Erythroblast (primary cell): Measurements from ENCODE around the gene NDUFA11.
"Not testable (repeated sequence)": the region's sequence is repeated elsewhere in the genome, so short reads cannot be mapped to it uniquely, and the experiment has no call there.

Source experiments
- DNase-seq, 2 experiments: peaks; one replicate each; lab custom pipeline; 2025; lab: John Stamatoyannopoulos, UW
- GATA1 ChIP-seq: IDR thresholded peaks from 2 replicates; pipeline ENCODE4 v1.6.1; 2011; ENCODE audit warnings: low read depth, mild to moderate bottlenecking, control low read depth, low read length, moderate library complexity
- POLR2A ChIP-seq: IDR thresholded peaks from 2 replicates; pipeline ENCODE4 v1.6.1; 2011; ENCODE audit warnings: mild to moderate bottlenecking, low read length

Gene NDUFA11

DNA sequence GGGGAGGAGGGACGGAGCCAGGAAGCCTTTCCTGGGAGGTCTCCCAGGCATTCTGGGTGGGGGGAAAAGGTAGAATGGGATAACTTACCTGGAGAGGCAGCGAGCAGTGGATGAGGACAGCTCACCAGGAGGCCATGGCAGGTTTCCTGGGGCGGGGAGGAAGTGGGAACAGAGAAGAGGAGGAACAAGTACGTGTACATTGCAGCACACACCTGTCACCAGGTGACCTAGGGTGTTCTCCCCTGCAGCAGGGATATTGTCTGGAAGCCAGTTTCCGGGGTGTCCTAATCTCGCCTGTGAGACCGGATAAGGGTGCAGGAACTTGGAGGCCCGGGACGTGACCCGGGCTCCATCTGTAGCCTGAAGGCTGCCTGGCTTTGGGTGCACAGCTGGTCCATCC is 52.3 kb downstream of the NDUFA11 start, which contains the start of gene FUT3:
TSS of gene FUT3 (minus strand) at position 148 of the 400 bp plus-strand sequence.
- TF ChIP-seq POLR2A: no peak
- TF ChIP-seq GATA1: no peak
- DNase-seq: no peak

DNA sequence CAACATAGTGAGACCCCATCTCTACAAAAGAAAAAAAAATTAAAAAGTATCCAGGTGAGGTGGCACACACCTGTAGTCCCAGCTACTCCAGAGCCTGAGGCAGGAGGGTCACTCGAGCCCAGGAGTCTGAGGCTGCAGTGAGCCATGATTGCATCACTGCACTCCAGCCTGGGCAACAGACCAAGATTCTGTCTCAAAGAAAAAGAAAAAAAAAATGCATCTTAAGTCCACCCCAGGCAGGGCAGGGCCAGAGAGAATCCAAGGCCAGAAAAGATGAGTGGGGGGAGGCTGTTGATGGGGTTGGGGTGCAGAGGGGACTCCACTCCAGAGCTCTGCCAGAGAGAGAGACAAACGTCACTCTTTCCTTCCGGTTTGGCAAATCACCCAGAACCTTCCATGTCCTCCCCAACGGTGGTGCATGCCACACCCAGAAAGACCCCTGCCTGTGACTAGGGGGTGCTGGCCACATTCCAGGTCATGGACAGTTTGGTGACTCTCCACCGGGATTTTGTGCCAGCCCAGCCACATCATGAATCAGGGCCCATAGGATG is 52.8 kb downstream of the NDUFA11 start:
- TF ChIP-seq POLR2A (no peak), GATA1 (no peak)
- no peak for DNase-seq

- TF ChIP-seq GATA1 (no peak), POLR2A (no peak)
- DNase-seq: no peak
These were observed 53.4 kb downstream of the NDUFA11 start for GRCh38 chr19:5850189-5850588.

GRCh38 chr19:5848621-5849020 is 55.0 kb downstream of the NDUFA11 start:
- DNase-seq: not testable (repeated sequence)

GRCh38 chr19:5847846-5848245 is 55.7 kb downstream of the NDUFA11 start:
- DNase-seq: not testable (repeated sequence)
